Stimulated activated CD8-positive, alpha-beta memory T cell treated with anti-CD3 and anti-CD28 coated beads, Interleukin-12 subunit alpha, Interleukin-12 subunit beta, amount 100 ng/mL, for 24 hours (primary cell): ENCODE measurements around the gene MACROH2A1.

Source experiments
- DNase-seq: peaks from one replicate; pipeline ENCODE4 v3.0.0-alpha.2; 2020; ENCODE audit errors: extremely low read depth

Gene MACROH2A1

GRCh38 chr5:135398855-135399793 lies at the start of gene MACROH2A1:
MACROH2A1 (minus strand) TSS chr5:135399231; CDS start chr5:135389093, 10,138 bp downstream.
- DNase-seq: peak; percentile 59

GRCh38 chr5:135448071-135448739 lies 49.2 kb upstream of the MACROH2A1 start:
- DNase-seq: no peak

GRCh38 chr5:135447298-135447929 lies 48.4 kb upstream of the MACROH2A1 start, which contains the start of gene DCANP1:
DCANP1 (minus strand) TSS chr5:135447348; CDS start chr5:135447108, 240 bp downstream.
- DNase-seq: no peak

GRCh38 chr5:135446615-135447014 lies 47.6 kb upstream of the MACROH2A1 start:
- no peak for DNase-seq

- DNase-seq: no peak
Measured at GRCh38 chr5:135446206-135446605, 47.2 kb upstream of the MACROH2A1 start.

- no peak for DNase-seq
Measured at GRCh38 chr5:135445306-135445985, 46.4 kb upstream of the MACROH2A1 start.

GRCh38 chr5:135444881-135445280 lies 45.9 kb upstream of the MACROH2A1 start:
- DNase-seq: no peak

GRCh38 chr5:135444360-135444759 lies 45.3 kb upstream of the MACROH2A1 start:
- DNase-seq: no peak

GRCh38 chr5:135443161-135443960 lies 44.3 kb upstream of the MACROH2A1 start:
- DNase-seq: no peak

GRCh38 chr5:135442431-135443160 lies 43.6 kb upstream of the MACROH2A1 start:
- DNase-seq: no peak

GRCh38 chr5:135441919-135442318 lies 42.9 kb upstream of the MACROH2A1 start:
- no peak for DNase-seq

GRCh38 chr5:135441350-135441831 lies 42.4 kb upstream of the MACROH2A1 start:
- no peak for DNase-seq

- DNase-seq: no peak
Measured at GRCh38 chr5:135440916-135441315, 41.9 kb upstream of the MACROH2A1 start.

- DNase-seq: no peak
Measured at GRCh38 chr5:135439231-135440205, 40.5 kb upstream of the MACROH2A1 start.

GRCh38 chr5:135438636-135439221 lies 39.7 kb upstream of the MACROH2A1 start:
- no peak for DNase-seq

GRCh38 chr5:135437796-135438560 lies 38.9 kb upstream of the MACROH2A1 start:
- no peak for DNase-seq

- DNase-seq: no peak
Measured at GRCh38 chr5:135437422-135437795, 38.4 kb upstream of the MACROH2A1 start.

- no peak for DNase-seq
Measured at GRCh38 chr5:135436951-135437418, 38.0 kb upstream of the MACROH2A1 start.
